GM19043 (cell line): Measurements from ENCODE around the gene CC2D2A.

Source experiments
- ATAC-seq: cut with Tn5 transposase; IDR thresholded peaks from one replicate; pipeline ENCODE4 v1.9.1; 2021; ENCODE audit warnings: low read depth; ENCODE audit not compliant: unreplicated experiment

The CC2D2A gene

GRCh38 chr4:15469402-15470127 is at the start of gene CC2D2A:
Gene CC2D2A (plus strand): TSS chr4:15469882. CDS start chr4:15475933, 6,051 bp downstream.
- ATAC-seq, result no peak

DNA sequence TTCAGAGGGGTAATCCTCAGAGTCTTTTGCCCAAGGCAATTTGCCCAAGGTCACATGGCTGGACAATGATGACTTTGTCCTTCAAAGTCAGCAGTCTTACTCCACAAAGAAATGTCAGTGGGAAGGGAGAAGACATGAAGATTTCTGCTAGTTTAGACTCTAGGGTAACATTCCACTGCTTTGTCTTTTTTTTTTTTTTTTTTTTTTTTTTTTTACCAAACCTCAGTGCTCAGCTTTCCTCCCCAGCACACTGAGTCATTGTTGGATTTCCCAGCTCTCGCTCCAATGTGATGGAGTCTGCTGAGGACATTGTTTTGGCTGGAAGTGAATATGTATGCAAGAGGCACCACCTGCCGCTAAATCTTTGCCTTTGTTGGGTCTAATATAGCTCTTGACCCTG is 49.0 kb upstream of the CC2D2A start:
- no peak for ATAC-seq

DNA sequence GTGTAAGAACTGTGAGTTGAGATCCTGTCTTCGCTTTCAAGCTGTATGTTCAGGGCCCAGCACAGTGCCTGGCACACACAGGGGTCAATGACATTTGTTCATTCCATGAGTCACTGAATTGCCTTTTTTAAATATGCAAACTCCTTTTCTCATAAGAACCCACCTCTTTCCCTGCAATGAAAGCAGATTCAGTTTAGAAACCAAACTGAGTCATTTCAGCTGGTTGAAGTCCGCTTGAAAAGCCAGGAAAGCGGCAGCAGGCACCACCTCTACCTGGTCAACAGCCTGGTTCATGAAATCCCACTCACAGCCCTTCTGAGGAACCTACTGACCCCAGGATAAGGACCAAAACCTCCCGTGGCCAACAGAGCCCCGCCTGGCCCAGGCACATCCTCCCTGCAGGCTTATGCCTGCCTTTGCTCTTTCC is 46.4 kb upstream of the CC2D2A start:
- ATAC-seq, result no peak

GRCh38 chr4:15425520-15425919 is 44.2 kb upstream of the CC2D2A start:
- ATAC-seq, result no peak

- no peak for ATAC-seq
Measured at GRCh38 chr4:15427161-15427560, 42.5 kb upstream of the CC2D2A start.

- ATAC-seq, result no peak
Measured at GRCh38 chr4:15427701-15428100, 42.0 kb upstream of the CC2D2A start, which contains the start of gene C1QTNF7. Gene C1QTNF7 (plus strand): TSS chr4:15428033. CDS start chr4:15435744, 7,711 bp downstream.

GRCh38 chr4:15428611-15429010 is 41.1 kb upstream of the CC2D2A start:
- ATAC-seq, result no peak

- no peak for ATAC-seq
Measured at GRCh38 chr4:15434091-15434490, 35.6 kb upstream of the CC2D2A start.

DNA sequence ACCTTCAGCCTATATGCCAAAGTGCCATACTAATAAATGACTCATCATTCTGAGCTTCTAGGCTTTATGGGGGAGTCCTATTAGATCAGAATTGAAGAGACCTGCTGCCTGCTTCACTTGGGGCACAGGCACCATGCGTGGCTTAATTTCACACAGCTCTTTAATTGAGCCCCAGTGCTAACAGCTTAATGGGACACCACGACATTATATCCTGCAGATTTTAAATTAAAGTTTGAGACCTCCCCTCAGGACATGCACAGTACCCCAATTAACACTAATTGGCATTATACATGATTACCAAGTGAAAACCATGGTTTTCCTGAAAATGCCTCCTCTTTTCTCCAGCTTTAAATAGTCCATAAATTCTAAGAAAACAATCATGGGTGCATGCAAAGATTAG is 35.0 kb upstream of the CC2D2A start:
- no peak for ATAC-seq

GRCh38 chr4:15436513-15436912 is 33.2 kb upstream of the CC2D2A start:
- ATAC-seq, result no peak

DNA sequence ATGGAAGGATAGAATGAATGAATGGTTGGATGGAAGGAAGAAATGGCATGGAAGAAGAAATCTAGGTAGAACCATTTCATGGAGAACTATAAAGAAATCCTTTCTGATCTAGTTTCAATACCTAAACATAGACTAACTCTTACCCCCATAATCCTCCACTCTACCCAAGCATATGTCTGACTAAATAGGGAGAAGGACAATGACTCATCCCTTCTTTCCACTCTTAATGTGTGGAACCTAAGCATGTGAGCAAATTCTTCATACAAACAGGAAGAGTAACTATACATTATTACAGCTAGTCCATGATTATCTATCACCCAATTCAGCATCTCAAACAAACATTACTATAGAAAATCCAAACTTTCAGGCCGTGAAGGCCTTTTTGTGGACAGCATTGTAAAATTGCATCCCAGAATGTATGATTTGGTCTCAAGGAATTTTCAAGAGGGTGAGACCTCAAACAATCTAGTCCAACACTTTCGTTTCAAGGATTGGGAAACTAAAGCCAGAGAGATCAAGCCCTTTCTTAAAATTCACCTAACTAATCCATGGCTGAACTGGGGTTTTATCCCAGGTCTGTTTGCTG is 30.6 kb upstream of the CC2D2A start:
- no peak for ATAC-seq

- no peak for ATAC-seq
Measured at GRCh38 chr4:15443371-15444160, 26.1 kb upstream of the CC2D2A start.

DNA sequence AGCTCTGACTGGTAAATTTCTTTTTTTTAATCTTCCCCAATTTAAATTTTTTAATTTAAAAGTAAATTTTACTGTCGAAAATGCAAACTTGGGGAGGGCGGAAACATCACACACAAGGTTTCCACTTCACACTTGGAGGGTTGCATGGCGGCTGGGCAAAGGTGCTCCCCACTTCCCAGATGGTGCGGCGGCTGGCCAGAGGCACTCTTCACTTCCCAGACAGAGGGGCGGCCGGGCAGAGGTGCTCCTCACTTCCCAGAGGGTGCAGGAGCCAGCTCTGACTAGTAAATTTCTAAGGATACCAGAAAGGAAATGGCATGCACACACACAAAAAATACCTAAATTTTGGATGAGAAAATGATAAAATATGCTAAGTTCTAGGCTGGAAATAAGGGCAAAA is 25.4 kb upstream of the CC2D2A start:
- no peak for ATAC-seq

- ATAC-seq, result no peak
Measured at GRCh38 chr4:15444879-15445547, 24.7 kb upstream of the CC2D2A start.

GRCh38 chr4:15451181-15451865 is 18.4 kb upstream of the CC2D2A start:
- no peak for ATAC-seq

GRCh38 chr4:15451866-15452765 is 17.6 kb upstream of the CC2D2A start:
- ATAC-seq, result no peak

- ATAC-seq, result no peak
Measured at GRCh38 chr4:15455290-15455689, 14.4 kb upstream of the CC2D2A start.

DNA sequence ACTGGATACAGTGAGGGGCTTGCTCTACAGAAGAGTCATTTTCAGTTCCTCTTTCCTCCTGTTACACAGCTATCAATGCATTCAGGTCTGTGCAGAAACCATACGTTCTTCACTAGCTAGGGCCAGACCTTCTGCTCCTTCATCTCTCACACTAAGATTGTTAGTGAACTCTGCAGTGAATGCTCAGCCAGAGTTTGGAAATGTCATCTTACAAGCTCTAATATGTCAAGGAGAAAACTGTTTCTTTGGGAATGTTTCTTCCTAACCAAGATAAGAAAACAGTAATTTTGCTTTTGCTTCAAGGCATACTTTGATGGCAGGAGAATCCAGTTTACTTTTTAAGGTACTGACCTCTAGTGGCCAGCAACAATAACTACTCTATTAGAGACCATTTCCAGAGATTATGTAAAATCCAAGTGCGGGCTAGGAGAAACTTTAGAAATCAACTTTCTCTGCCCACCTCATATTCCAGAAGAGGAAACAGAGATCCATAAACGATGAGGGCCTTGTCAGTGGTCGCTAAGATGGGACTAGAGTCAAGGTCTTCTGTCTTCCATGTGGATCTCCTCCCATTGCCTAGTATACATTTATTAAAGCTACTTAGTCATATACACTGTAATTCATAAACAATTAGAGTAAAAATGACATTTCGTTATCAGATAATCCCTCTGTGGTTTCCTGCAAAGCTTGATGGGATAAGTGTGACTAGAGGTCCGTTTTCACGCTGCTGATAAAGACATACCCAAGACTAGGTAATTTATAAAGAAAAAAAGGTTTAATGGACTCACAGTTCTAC is 12.1 kb upstream of the CC2D2A start:
- ATAC-seq, result peak; percentile 94

DNA sequence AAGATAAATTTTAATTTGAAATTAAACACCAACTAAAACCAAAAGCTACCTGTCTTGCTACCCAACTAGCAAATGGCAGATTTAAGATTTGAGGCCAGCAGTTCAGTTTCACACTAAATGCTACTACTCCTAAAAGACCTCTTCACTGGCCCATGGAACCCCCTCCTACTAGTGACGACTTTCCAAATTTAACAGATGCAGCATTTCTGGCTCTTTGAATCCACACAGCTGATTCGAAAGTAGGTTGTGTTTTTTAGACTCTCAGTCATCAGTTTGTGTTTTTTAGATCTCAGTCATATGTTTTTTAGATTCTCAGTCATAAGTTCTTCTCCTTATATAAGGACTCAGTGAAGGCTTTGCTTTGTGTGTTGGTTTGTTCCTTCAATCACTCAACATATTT is 11.1 kb upstream of the CC2D2A start:
- ATAC-seq, result no peak
